ENCODE measurements around the gene USP40. TPM values are rescaled to one million over a fixed set of nuclear protein-coding genes. Genes with fewer than 3 reads are reported as not detected.

The USP40 gene
- polyA plus RNA-seq, 4 donors, result 19.3 to 40.9 (median 30.6) TPM

DNA sequence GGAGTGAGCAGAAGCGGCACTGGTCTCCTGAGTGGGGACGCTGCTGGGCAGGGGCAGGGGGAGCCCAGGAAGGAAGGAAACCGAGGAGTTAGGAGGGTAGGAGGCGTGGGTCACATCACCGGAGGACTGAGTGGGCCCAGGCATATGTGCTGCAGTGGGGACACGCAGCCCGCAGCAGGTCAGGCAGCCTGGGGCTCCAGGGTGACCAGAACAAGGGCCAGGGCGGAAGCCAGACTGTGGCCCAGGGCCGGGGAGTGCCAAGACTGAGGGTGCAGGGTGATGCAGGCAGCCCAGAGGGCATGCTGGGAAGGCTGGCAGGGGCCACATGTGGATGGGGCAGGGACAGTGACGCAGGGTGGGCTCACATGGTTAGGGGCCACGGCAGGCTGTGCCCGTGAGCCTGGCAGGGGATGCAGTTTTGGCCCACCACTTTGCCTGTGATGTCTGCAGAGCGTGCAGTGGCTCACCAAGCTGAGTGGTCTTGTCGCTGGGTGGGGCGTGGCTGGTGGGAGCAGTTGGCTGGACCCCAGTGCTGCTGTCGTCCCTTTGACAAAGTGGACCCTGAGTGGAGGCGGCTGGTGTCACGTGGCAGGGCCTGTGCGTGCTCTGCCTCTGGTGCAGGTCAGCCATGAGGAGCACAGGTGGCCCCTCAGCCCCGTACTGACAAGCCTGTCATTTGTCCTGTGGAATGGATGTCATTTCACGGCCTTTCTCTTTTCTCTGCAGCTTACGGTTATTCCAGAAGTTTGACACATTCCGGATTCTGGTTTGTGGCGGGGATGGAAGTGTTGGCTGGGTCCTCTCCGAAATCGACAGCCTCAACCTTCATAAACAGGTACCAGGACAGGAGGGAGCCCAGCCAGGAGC, 125.2 kb downstream of the USP40 start:
- FAIRE-seq, result no peak
- H3K27ac ChIP-seq (ENCODE audit: low read depth in 1 of 3, low read length in 2 of 3), result no peak overlapping the region
- 93 to 94% (median 94%) methylated on average over 25 to 26 of the region's 26 CpGs for WGBS, 3 donors

GRCh38 chr2:233440714-233441113, 125.9 kb downstream of the USP40 start:
- DNase-seq (no peak), FAIRE-seq (no peak)
- no peak overlapping the region for H3K27ac ChIP-seq (ENCODE audit: low read depth in 1 of 3, low read length in 2 of 3)
- H3K27me3 ChIP-seq (ENCODE audit: control insufficient read depth in 3 of 3, insufficient read depth in 3 of 3, low read length in 3 of 3), result no peaks in the 10 kb centered on the region
- H3K9me3 ChIP-seq (ENCODE audit: control insufficient read depth in 2 of 2, insufficient read depth in 1 of 2, low read depth in 1 of 2, low read length in 1 of 2), result no peaks in the 10 kb centered on the region
- no peak overlapping the region for H3K4me3 ChIP-seq (ENCODE audit: low read depth in 1 of 3, low read length in 3 of 3)
- H3K36me3 ChIP-seq (ENCODE audit: control insufficient read depth in 3 of 3, insufficient read depth in 2 of 3, low read depth in 1 of 3, low read length in 3 of 3), result peaks cover 18 to 81% (median 26%) of the 10 kb centered on the region in 3 donors
- H3K4me1 ChIP-seq (ENCODE audit: control insufficient read depth in 3 of 3, insufficient read depth in 2 of 3, low read depth in 1 of 3, low read length in 2 of 3), result no peaks in the 10 kb centered on the region
- WGBS, 3 donors, result 85 to 91% (median 86%) methylated on average over 9 of the region's 9 CpGs

More for the DNA sequence above, 125.2 kb downstream of the USP40 start:
- H3K9me3 ChIP-seq (ENCODE audit: control insufficient read depth in 2 of 2, insufficient read depth in 1 of 2, low read depth in 1 of 2, low read length in 1 of 2), result no peaks in the 10 kb centered on the region
- no peaks in the 10 kb centered on the region for H3K27me3 ChIP-seq (ENCODE audit: control insufficient read depth in 3 of 3, insufficient read depth in 3 of 3, low read length in 3 of 3)
- no peak overlapping the region for H3K4me3 ChIP-seq (ENCODE audit: low read depth in 1 of 3, low read length in 3 of 3)
- no peak for DNase-seq
- no peaks in the 10 kb centered on the region for H3K4me1 ChIP-seq (ENCODE audit: control insufficient read depth in 3 of 3, insufficient read depth in 2 of 3, low read depth in 1 of 3, low read length in 2 of 3)
- H3K36me3 ChIP-seq (ENCODE audit: control insufficient read depth in 3 of 3, insufficient read depth in 2 of 3, low read depth in 1 of 3, low read length in 3 of 3), result peaks cover 21 to 81% (median 25%) of the 10 kb centered on the region in 3 donors

DNA sequence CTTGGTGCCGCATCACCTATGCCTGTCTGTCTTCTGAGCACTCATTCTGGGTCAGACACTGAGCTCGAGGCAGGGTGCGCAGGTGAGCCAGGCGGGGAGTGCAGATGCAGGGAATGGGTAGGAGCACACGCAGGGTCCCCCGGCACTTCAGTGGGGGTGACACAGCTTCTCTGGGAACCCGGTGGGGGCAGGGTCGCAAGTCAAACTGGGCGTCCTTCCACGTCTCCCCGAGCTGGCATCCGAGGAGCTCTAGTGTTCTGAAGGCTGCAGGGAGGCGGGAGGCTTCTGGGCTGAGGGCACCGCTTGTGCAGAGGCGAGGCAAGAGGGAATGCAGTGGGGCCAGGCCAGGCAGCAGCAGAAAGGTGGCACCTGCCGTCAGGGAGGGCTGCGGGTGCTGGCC, 126.3 kb downstream of the USP40 start:
- Histone ChIP-seq H3K4me1 (ENCODE audit: control insufficient read depth in 3 of 3, insufficient read depth in 2 of 3, low read depth in 1 of 3, low read length in 2 of 3) (no peaks in the 10 kb centered on the region), H3K27ac (ENCODE audit: low read depth in 1 of 3, low read length in 2 of 3) (no peak overlapping the region), H3K27me3 (ENCODE audit: control insufficient read depth in 3 of 3, insufficient read depth in 3 of 3, low read length in 3 of 3) (no peaks in the 10 kb centered on the region), H3K4me3 (ENCODE audit: low read depth in 1 of 3, low read length in 3 of 3) (no peak overlapping the region), H3K9me3 (ENCODE audit: control insufficient read depth in 2 of 2, insufficient read depth in 1 of 2, low read depth in 1 of 2, low read length in 1 of 2) (no peaks in the 10 kb centered on the region), H3K36me3 (ENCODE audit: control insufficient read depth in 3 of 3, insufficient read depth in 2 of 3, low read depth in 1 of 3, low read length in 3 of 3) (peaks cover 18 to 81% (median 27%) of the 10 kb centered on the region in 3 donors)
- DNase-seq, result no peak
- FAIRE-seq, result no peak
- 90 to 94% (median 92%) methylated on average over 16 to 17 of the region's 17 CpGs for WGBS, 3 donors

DNA sequence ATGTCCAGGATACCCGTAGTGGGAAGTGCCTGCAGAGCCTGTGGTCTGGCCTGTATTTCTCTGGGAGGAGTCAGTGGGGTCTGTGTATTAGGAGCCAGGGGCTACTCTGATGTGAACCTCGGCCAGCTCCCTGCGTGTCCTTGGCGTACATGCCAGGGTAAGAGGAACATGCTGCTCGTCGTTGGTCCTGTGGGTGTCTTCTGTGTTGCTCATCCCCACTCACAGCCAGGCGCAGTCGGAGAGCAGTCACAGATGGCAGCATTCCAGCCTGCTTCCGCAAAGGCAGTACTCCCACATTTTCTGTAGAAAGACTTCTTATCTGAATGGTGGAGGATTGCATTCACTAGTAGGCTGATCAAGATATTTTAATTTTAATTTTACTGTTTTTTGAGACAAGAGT, 127.4 kb downstream of the USP40 start:
- Histone ChIP-seq H3K4me3 (ENCODE audit: low read depth in 1 of 3, low read length in 3 of 3) (no peak overlapping the region), H3K27ac (ENCODE audit: low read depth in 1 of 3, low read length in 2 of 3) (no peak overlapping the region), H3K4me1 (ENCODE audit: control insufficient read depth in 3 of 3, insufficient read depth in 2 of 3, low read depth in 1 of 3, low read length in 2 of 3) (no peaks in the 10 kb centered on the region), H3K36me3 (ENCODE audit: control insufficient read depth in 3 of 3, insufficient read depth in 2 of 3, low read depth in 1 of 3, low read length in 3 of 3) (peaks cover 18 to 78% (median 23%) of the 10 kb centered on the region in 3 donors), H3K27me3 (ENCODE audit: control insufficient read depth in 3 of 3, insufficient read depth in 3 of 3, low read length in 3 of 3) (no peaks in the 10 kb centered on the region), H3K9me3 (ENCODE audit: control insufficient read depth in 2 of 2, insufficient read depth in 1 of 2, low read depth in 1 of 2, low read length in 1 of 2) (no peaks in the 10 kb centered on the region)
- DNase-seq (no peak), FAIRE-seq (no peak)
- 77 to 89% (median 87%) methylated on average over 9 of the region's 9 CpGs for WGBS, 3 donors

- DNase-seq, result no peak
Measured at GRCh38 chr2:233438573-233439147, 127.9 kb downstream of the USP40 start.

GRCh38 chr2:233437439-233437955, 129.1 kb downstream of the USP40 start:
- 93 to 97% (median 95%) methylated on average over 14 of the region's 14 CpGs for WGBS, 3 donors
- Histone ChIP-seq H3K9me3 (ENCODE audit: control insufficient read depth in 2 of 2, insufficient read depth in 1 of 2, low read depth in 1 of 2, low read length in 1 of 2) (no peaks in the 10 kb centered on the region), H3K4me1 (ENCODE audit: control insufficient read depth in 3 of 3, insufficient read depth in 2 of 3, low read depth in 1 of 3, low read length in 2 of 3) (no peaks in the 10 kb centered on the region), H3K27me3 (ENCODE audit: control insufficient read depth in 3 of 3, insufficient read depth in 3 of 3, low read length in 3 of 3) (no peaks in the 10 kb centered on the region), H3K36me3 (ENCODE audit: control insufficient read depth in 3 of 3, insufficient read depth in 2 of 3, low read depth in 1 of 3, low read length in 3 of 3) (peaks cover 18 to 69% (median 20%) of the 10 kb centered on the region in 3 donors), H3K4me3 (ENCODE audit: low read depth in 1 of 3, low read length in 3 of 3) (no peak overlapping the region), H3K27ac (ENCODE audit: low read depth in 1 of 3, low read length in 2 of 3) (no peak overlapping the region)
- FAIRE-seq, result no peak
- no peak for DNase-seq

More at GRCh38 chr2:233438573-233439147, 127.9 kb downstream of the USP40 start:
- WGBS, 3 donors, result 88 to 93% (median 90%) methylated on average over 15 of the region's 15 CpGs
- Histone ChIP-seq H3K4me1 (ENCODE audit: control insufficient read depth in 3 of 3, insufficient read depth in 2 of 3, low read depth in 1 of 3, low read length in 2 of 3) (no peaks in the 10 kb centered on the region), H3K36me3 (ENCODE audit: control insufficient read depth in 3 of 3, insufficient read depth in 2 of 3, low read depth in 1 of 3, low read length in 3 of 3) (peaks cover 18 to 73% (median 20%) of the 10 kb centered on the region in 3 donors), H3K9me3 (ENCODE audit: control insufficient read depth in 2 of 2, insufficient read depth in 1 of 2, low read depth in 1 of 2, low read length in 1 of 2) (no peaks in the 10 kb centered on the region), H3K27me3 (ENCODE audit: control insufficient read depth in 3 of 3, insufficient read depth in 3 of 3, low read length in 3 of 3) (no peaks in the 10 kb centered on the region), H3K27ac (ENCODE audit: low read depth in 1 of 3, low read length in 2 of 3) (no peak overlapping the region), H3K4me3 (ENCODE audit: low read depth in 1 of 3, low read length in 3 of 3) (no peak overlapping the region)
- no peak for FAIRE-seq

GRCh38 chr2:233436691-233437438, 129.7 kb downstream of the USP40 start:
- Histone ChIP-seq H3K27ac (ENCODE audit: low read depth in 1 of 3, low read length in 2 of 3) (no peak overlapping the region), H3K9me3 (ENCODE audit: control insufficient read depth in 2 of 2, insufficient read depth in 1 of 2, low read depth in 1 of 2, low read length in 1 of 2) (no peaks in the 10 kb centered on the region), H3K27me3 (ENCODE audit: control insufficient read depth in 3 of 3, insufficient read depth in 3 of 3, low read length in 3 of 3) (no peaks in the 10 kb centered on the region), H3K36me3 (ENCODE audit: control insufficient read depth in 3 of 3, insufficient read depth in 2 of 3, low read depth in 1 of 3, low read length in 3 of 3) (peaks cover 18 to 64% (median 20%) of the 10 kb centered on the region in 3 donors), H3K4me3 (ENCODE audit: low read depth in 1 of 3, low read length in 3 of 3) (no peak overlapping the region), H3K4me1 (ENCODE audit: control insufficient read depth in 3 of 3, insufficient read depth in 2 of 3, low read depth in 1 of 3, low read length in 2 of 3) (no peaks in the 10 kb centered on the region)
- no peak for DNase-seq
- 90 to 92% (median 91%) methylated on average over 17 of the region's 17 CpGs for WGBS, 3 donors
- no peak for FAIRE-seq

DNA sequence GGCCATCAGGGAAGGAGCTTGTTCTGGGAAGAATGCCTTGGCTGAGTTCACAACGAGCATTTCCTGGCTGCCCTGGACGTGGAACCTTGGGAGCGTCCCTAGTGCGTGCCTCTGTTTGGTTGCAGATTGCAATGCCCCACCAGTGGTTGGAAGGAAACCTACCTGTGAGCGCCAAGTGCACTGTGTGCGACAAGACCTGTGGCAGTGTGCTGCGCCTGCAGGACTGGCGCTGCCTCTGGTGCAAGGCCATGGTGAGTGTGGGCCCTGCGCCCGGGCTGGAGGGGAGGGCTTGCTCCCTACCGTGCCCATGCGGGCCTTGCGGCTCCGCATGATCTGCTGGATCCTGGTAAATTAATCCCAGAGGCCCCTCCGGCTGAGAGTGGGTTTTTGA, 130.4 kb downstream of the USP40 start:
- FAIRE-seq (no peak), DNase-seq (no peak)
- H3K27me3 ChIP-seq (ENCODE audit: control insufficient read depth in 3 of 3, insufficient read depth in 3 of 3, low read length in 3 of 3), result no peaks in the 10 kb centered on the region
- no peaks in the 10 kb centered on the region for H3K4me1 ChIP-seq (ENCODE audit: control insufficient read depth in 3 of 3, insufficient read depth in 2 of 3, low read depth in 1 of 3, low read length in 2 of 3)
- no peak overlapping the region for H3K4me3 ChIP-seq (ENCODE audit: low read depth in 1 of 3, low read length in 3 of 3)
- H3K9me3 ChIP-seq (ENCODE audit: control insufficient read depth in 2 of 2, insufficient read depth in 1 of 2, low read depth in 1 of 2, low read length in 1 of 2), result no peaks in the 10 kb centered on the region
- WGBS, 3 donors, result 94 to 97% (median 94%) methylated on average over 15 of the region's 15 CpGs
- H3K36me3 ChIP-seq (ENCODE audit: control insufficient read depth in 3 of 3, insufficient read depth in 2 of 3, low read depth in 1 of 3, low read length in 3 of 3), result peaks cover 18 to 57% (median 20%) of the 10 kb centered on the region in 3 donors
- H3K27ac ChIP-seq (ENCODE audit: low read depth in 1 of 3, low read length in 2 of 3), result no peak overlapping the region
